Measurements from ENCODE around the gene OR1K1. TPM values are rescaled to one million over a fixed set of nuclear protein-coding genes. Genes with fewer than 3 reads are reported as not detected.

The OR1K1 gene
- polyA plus RNA-seq, 1 experiment = not detected

GRCh38 chr9:122786338-122786737, 13.6 kb upstream of the OR1K1 start:
- H3K4me3 ChIP-seq (ENCODE audit: low read depth, low read length) = no peak overlapping the region
- no peaks in the 10 kb centered on the region for H3K27me3 ChIP-seq (ENCODE audit: control insufficient read depth, insufficient read depth, low read length)
- H3K27ac ChIP-seq (ENCODE audit: low read depth, low read length) = no peak overlapping the region
- H3K9me3 ChIP-seq (ENCODE audit: control insufficient read depth, insufficient read depth, low read length) = peaks cover 8% of the 10 kb centered on the region; the same call in 1 of the 2 replicates
- TF ChIP-seq, protein P1, sequence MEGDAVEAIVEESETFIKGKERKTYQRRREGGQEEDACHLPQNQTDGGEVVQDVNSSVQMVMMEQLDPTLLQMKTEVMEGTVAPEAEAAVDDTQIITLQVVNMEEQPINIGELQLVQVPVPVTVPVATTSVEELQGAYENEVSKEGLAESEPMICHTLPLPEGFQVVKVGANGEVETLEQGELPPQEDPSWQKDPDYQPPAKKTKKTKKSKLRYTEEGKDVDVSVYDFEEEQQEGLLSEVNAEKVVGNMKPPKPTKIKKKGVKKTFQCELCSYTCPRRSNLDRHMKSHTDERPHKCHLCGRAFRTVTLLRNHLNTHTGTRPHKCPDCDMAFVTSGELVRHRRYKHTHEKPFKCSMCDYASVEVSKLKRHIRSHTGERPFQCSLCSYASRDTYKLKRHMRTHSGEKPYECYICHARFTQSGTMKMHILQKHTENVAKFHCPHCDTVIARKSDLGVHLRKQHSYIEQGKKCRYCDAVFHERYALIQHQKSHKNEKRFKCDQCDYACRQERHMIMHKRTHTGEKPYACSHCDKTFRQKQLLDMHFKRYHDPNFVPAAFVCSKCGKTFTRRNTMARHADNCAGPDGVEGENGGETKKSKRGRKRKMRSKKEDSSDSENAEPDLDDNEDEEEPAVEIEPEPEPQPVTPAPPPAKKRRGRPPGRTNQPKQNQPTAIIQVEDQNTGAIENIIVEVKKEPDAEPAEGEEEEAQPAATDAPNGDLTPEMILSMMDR (IDR thresholded peaks at IDR 0.05; ENCODE audit: low read depth, low read length) = no peak
- ChIA-PET POLR2A (no interaction called here), CTCF (interaction anchor here (1.1 to 1.5 kb wide), 3 partner anchors 9 to 323 kb away, joined by 3 to 4 read pairs (median 3); no protein-coding TSS in a partner anchor)
- DNase-seq (ENCODE audit: low read depth, low spot score) = no peak

- no peak within 1 kb of the TSS for H3K27ac ChIP-seq (ENCODE audit: low read depth, low read length)
- DNase-seq (ENCODE audit: low read depth, low spot score) = no peak
- H3K27me3 ChIP-seq (ENCODE audit: control insufficient read depth, insufficient read depth, low read length) = no peaks in the 10 kb centered on the region
- POLR2A ChIA-PET = no interaction called here
- CTCF ChIA-PET = no interaction called here
- TF ChIP-seq, protein P1 (IDR thresholded peaks at IDR 0.05; ENCODE audit: low read depth, low read length) = no peak
- H3K9me3 ChIP-seq (ENCODE audit: control insufficient read depth, insufficient read depth, low read length) = peaks cover 8% of the 10 kb centered on the region; the same call in 1 of the 2 replicates
- H3K4me3 ChIP-seq (ENCODE audit: low read depth, low read length) = no peak within 1 kb of the TSS
Measured at GRCh38 chr9:122788831-122789230, 11.1 kb upstream of the OR1K1 start, which contains the start of gene OR5C1. TSS of gene OR5C1 (plus strand) at chr9:122788933. CDS start at chr9:122788933, 0 bp downstream.

DNA sequence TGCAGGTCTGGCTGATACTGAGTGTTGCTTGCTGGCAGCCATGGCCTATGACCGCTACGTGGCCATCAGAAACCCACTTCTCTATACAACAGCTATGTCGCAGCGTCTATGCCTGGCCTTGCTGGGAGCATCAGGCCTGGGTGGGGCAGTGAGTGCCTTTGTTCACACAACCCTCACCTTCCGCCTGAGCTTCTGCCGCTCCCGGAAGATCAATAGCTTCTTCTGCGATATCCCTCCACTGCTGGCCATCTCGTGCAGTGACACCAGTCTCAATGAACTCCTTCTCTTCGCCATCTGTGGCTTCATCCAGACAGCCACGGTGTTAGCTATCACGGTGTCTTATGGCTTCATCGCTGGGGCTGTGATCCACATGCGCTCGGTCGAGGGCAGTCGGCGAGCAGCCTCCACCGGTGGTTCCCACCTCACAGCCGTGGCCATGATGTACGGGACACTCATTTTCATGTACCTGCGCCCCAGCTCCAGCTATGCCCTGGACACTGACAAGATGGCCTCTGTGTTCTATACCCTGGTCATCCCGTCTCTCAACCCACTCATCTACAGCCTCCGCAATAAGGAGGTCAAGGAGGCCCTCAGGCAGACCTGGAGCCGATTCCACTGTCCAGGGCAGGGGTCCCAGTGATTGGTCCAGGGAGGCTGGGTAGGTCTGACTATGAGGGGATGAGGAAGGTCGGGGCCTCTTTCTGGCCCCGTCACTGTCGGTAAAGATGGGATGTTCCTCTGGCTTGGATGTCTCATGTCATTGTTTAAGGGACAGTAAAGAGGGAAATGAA, 10.5 kb upstream of the OR1K1 start:
- CTCF ChIA-PET = no interaction called here
- H3K27ac ChIP-seq (ENCODE audit: low read depth, low read length) = no peak overlapping the region
- no peaks in the 10 kb centered on the region for H3K27me3 ChIP-seq (ENCODE audit: control insufficient read depth, insufficient read depth, low read length)
- peaks cover 8% of the 10 kb centered on the region; the same call in 1 of the 2 replicates for H3K9me3 ChIP-seq (ENCODE audit: control insufficient read depth, insufficient read depth, low read length)
- H3K4me3 ChIP-seq (ENCODE audit: low read depth, low read length) = no peak overlapping the region
- POLR2A ChIA-PET = no interaction called here
- DNase-seq (ENCODE audit: low read depth, low spot score) = no peak
- TF ChIP-seq, protein P1 (IDR thresholded peaks at IDR 0.05; ENCODE audit: low read depth, low read length) = no peak

DNA sequence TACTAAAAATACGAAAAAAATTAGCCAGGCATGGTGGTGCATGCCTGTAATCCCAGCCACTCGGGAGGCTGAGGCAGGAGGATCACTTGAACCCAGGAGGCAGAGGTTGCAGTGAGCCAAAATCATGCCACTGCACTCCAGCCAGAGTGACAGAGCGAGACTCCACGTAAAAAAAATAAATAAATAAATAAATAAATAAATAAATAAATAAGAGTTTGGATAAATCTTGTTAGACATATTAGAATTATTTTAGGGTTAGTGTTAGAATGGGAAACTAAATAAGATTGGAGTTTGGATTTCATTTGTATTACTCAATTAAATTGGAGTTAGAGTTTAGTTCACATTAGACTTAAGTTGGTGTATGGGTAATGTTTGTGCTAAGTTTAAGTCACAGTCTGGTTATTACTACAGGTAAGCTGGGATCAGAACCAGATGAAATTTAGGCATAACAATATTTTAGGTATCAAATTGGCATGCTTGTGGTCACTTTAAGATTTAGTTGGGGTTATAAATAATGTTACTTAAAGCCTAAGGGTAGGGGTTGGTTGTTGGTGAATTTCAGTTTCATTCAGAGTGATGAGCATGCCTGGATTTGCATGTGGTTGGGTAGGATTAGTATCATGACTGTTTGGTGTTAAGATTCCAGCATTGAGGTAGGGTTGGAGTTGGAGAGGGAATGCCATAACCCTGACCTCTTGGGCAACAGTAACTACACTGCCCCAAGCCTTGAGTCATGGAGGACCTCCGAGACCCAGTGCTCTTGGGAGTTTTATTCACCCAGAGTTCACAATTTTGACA, 7.9 kb upstream of the OR1K1 start:
- H3K9me3 ChIP-seq (ENCODE audit: control insufficient read depth, insufficient read depth, low read length) = peaks cover 8% of the 10 kb centered on the region; the same call in 1 of the 2 replicates
- ChIA-PET POLR2A (no interaction called here), CTCF (no interaction called here)
- H3K27me3 ChIP-seq (ENCODE audit: control insufficient read depth, insufficient read depth, low read length) = no peaks in the 10 kb centered on the region
- no peak for DNase-seq (ENCODE audit: low read depth, low spot score)
- TF ChIP-seq, protein P1 (IDR thresholded peaks at IDR 0.05; ENCODE audit: low read depth, low read length) = no peak
- no peak overlapping the region for H3K27ac ChIP-seq (ENCODE audit: low read depth, low read length)
- no peak overlapping the region for H3K4me3 ChIP-seq (ENCODE audit: low read depth, low read length)
